HG03354 (cell line): ENCODE results near the gene FUBP1.
A peak's percentile ranks its signal among the peaks of the same experiment; 100 is the strongest.
"Not testable (repeated sequence)": the region's sequence is repeated elsewhere in the genome, so short reads cannot be mapped to it uniquely, and the experiment has no call there.

Experiments
- ATAC-seq: cut with Tn5 transposase; IDR thresholded peaks from one replicate; pipeline ENCODE4 v1.9.1; 2021; ENCODE audit warnings: mild to moderate bottlenecking; ENCODE audit not compliant: unreplicated experiment, poor library complexity, severe bottlenecking

Gene FUBP1, protein sequence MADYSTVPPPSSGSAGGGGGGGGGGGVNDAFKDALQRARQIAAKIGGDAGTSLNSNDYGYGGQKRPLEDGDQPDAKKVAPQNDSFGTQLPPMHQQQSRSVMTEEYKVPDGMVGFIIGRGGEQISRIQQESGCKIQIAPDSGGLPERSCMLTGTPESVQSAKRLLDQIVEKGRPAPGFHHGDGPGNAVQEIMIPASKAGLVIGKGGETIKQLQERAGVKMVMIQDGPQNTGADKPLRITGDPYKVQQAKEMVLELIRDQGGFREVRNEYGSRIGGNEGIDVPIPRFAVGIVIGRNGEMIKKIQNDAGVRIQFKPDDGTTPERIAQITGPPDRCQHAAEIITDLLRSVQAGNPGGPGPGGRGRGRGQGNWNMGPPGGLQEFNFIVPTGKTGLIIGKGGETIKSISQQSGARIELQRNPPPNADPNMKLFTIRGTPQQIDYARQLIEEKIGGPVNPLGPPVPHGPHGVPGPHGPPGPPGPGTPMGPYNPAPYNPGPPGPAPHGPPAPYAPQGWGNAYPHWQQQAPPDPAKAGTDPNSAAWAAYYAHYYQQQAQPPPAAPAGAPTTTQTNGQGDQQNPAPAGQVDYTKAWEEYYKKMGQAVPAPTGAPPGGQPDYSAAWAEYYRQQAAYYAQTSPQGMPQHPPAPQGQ

DNA sequence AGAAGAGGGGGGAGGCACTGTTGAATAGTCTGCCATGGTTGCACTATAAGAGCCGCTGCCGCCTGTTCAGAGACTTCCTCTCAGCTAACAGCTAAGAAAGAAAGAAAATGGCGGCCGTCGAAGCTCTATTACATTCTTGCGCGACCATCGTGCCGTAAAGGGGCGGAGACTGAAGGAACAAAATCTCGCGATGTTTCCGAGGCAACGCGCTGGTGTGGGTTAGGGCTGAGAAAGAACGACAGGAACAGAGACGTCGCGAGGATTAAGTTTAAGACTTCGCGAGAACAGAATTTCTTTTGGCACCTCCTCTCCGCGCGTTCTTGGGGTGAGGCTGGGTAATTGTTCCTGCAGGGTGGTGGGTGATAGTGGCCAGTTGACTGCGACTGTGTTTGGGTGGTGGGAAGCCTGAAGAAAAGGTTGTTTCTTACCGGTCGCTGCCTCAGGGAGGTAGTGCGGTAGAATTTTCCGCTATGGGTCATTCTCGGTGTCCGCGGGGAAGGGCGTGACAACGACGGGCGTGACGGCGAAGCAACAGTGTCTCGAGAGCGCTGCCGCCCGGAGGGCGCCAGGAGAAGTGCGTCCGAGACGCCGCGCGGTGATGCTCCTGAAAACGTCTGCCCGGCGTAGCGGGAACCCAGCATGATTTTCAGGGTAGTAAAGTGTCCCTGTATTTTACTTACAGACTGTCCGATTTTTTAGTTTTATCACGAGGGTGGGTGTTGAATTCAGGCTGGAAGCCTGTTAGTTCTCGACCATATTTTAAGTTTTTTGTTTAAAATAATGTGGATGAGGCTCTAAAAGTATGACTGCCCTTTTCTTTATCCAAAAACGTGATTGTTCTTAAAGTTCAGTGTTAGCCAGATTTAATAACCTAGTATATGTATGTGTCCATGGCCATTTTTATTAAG is at the start of gene FUBP1:
Gene FUBP1 (minus strand): TSS at position 104 of the 908 bp plus-strand sequence. CDS start 68 bp downstream, at position 36.
- peak; percentile 80 for ATAC-seq

DNA sequence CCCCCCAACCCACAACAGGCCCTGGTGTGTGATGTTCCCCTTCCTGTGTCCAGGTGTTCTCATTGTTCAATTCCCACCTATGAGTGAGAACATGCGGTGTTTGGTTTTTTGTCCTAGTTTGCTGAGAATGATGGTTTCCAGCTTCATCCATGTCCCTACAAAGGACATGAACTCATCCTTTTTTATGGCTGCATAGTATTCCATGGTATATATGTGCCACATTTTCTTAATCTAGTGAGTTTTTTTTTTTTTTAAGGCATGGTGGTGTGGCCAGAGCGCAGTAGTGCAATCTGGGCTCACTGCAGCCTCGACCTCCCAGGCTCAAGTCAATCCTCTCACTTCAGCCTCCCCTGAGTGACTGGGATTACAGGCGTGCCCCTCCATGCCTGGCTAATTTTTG is 42.3 kb upstream of the FUBP1 start:
- ATAC-seq = not testable (repeated sequence)

DNA sequence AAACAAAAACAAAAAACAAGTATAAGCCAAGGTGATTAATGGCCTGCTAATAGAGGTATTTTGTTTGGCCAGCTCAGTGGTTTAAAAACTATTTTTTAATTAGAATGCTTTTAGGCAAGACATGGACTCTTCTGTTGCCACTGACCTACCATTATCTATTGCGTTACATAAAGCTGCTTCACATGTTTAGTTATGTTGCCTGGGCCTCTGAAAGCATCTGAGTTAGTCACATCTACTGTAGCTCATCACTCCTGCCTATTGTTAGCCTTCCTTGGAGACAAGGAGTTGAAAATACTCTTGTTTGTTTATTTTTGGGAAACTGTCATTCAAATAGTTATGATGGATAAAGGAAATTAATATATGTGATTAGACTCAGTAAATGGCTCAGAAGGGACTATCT is 40.2 kb upstream of the FUBP1 start:
- no peak for ATAC-seq

DNA sequence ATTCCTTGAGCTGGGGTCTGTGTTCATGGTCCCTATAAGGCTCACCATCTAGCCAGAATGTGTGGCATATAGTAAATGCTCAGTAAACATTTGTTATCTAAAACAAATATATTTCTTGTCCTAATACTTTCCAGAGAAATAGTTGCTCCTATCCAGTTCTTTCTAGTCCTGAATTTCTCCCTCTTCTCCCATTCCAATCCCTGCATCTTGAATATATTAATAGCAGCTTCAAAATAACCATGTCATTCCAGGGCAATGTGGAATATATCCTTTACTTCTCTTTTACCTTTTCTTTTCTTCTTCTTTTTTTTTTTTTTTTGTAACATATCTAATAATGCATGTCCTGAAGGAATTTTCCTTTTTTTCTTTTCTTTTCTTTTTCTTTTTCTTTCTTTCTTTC is 36.3 kb upstream of the FUBP1 start:
- ATAC-seq = no peak

DNA sequence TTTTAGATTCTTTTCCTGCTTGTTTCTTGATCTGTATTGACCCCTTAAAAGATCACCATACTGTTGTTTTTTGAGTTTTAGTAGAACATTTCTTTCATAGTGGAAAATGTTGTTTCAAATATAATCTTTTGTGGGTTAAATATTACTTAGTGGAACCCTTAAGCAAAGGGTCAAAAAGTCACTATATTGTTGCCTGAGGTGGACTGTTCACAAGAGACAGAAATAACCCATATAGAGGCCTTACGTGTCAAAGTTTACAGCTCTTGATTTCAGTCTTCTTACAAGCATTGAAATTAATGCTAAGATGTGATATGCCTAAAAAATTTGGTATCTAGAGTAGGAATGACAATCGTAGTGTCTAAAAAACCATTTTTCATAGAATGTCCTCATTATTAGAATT is 32.2 kb upstream of the FUBP1 start:
- no peak for ATAC-seq

DNA sequence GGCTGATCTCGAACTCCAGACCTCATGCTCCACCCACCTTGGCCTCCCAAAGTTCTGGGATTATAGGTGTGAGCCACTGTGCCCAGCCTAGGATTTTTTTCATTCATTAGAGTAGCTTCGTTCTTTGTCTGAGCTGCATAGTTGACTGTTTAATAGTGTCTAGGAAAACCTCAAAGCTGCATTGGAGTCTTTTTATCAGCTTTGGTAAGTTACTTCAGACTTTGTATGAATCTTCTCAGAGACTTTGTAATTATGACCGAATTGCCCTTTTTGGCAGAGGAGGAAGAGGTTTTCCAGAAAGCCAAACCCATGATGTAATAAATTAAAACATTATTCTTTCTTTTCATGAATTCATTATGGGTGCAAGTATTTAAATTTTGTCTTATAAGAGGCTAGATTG is 31.0 kb upstream of the FUBP1 start:
- ATAC-seq = no peak

DNA sequence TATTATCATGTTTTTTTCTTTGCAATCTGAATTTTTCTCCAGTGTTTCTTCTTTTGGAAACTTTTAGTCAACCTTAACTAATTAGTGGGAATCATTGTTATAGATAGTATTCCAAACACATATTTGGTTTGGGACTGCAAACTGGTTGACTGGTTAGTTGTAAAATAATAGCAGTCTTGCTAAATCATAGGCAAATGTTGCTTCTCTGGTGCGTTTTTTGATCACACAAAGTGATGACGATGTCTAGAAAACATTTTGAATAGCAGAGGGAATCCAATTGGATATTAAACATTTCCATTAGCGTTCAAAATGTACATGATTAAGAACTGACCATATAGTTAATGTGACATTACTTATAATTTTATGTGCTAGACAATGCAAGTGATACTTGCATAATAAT is 30.4 kb upstream of the FUBP1 start:
- ATAC-seq = no peak

DNA sequence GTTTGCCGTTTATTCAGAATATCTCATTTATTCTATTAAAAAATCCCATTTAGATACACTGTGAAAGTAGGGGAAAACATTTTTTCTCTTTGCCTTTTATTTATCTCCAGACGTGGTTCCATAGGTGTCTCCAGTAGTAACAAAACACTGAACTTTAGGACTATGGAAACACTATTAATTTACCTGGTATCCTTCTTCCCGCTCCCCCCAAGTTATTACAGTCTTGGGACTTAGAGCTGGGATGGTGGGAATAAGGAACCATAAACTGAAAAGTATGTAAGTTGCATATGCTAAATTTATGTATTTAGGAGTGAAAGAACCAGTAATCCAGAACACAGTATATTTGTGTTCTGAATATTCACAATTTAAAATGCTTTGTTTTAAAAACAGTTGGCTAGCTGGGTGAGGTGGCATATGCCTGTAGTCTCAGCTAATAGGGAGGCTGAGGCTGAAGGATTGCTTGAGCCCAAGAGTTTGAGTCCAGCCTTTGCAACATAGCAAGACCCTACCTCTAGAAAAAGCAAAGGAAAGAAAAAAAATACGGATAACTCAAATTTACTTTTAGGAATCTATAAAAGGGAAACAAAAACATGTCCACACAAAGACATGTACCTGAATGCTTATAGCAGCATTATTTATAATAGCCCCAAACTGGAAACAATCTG is 28.9 kb upstream of the FUBP1 start:
- no peak for ATAC-seq

DNA sequence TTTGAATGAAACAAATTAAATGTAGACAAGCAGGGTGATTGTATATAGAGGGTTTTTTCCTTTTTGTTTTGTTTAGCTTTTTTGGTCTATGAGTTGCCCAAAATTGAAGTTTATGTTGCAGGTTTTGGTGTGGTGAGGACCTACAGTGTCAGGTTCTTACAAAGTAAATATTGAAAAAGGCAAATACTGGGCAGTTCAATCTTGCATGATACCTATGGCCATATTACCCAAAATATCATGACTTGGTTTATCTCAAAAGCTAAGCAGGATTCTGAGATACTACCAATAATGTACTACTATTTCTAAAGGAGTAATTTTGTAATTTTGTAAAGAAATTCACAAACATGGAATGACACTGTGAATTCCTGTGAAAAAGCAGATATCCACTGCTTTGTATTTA is 27.6 kb upstream of the FUBP1 start:
- no peak for ATAC-seq

DNA sequence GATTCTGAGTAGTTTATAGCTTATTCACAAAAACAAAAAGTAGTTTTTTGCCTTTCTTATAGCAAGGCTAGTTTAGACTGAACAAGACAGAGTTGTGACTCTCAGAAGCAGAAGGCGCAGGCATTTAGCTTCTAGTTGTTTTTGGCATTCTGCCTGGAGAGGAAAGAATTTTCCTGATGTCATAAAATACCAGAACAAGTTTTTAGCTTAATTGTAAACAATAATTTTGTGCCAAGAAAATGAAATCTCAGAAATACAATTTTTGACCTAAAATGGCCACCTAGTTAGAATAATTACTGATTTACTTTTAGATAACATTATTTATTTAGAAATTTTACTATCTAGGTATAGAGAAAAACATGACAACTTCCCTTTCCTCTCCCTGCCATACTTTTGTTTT is 26.9 kb upstream of the FUBP1 start:
- ATAC-seq = no peak

DNA sequence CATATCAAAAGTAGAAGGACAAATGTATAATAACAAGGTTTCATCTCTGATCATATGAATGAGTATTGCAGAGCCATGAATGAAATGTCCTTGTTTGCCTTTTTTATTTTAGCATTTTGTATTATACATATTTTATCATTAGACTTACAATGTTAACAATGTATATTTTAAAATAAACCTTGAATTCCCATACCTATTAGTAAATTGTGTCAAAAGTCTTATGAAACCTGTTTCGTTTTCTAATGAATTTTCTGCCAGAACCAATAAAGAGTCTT is 26.5 kb upstream of the FUBP1 start:
- no peak for ATAC-seq

DNA sequence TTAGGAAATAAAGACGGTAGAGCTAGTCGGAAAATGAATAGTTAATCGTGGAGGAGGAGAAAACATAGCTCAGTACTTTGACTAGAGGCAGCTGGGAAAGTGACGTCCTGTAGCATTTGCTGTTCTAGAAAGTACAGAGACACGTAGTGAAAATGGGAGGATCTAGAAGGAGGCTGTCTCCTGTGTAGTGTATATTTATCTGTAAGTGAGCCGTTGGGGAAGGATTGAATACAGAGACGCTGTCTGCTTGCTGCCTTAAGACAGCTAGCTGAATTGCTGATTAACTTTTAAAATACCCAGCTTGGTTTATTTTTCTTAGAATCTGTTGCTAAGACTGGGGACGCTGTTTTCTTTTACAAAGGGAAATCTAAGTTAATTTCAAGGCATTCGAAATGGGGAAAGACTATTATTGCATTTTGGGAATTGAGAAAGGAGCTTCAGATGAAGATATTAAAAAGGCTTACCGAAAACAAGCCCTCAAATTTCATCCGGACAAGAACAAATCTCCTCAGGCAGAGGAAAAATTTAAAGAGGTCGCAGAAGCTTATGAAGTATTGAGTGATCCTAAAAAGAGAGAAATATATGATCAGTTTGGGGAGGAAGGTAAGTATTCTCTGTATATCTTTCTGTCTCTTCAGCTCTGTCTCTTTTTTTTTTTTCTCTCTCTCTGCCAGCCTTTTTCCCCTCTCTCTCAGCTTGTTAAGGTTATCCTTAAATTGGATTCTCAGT is 26.0 kb upstream of the FUBP1 start, which contains the start of gene DNAJB4:
Gene DNAJB4 (plus strand): TSS at position 221 of the 729 bp plus-strand sequence. CDS start 172 bp downstream, at position 393.
- ATAC-seq = peak; percentile 98

DNA sequence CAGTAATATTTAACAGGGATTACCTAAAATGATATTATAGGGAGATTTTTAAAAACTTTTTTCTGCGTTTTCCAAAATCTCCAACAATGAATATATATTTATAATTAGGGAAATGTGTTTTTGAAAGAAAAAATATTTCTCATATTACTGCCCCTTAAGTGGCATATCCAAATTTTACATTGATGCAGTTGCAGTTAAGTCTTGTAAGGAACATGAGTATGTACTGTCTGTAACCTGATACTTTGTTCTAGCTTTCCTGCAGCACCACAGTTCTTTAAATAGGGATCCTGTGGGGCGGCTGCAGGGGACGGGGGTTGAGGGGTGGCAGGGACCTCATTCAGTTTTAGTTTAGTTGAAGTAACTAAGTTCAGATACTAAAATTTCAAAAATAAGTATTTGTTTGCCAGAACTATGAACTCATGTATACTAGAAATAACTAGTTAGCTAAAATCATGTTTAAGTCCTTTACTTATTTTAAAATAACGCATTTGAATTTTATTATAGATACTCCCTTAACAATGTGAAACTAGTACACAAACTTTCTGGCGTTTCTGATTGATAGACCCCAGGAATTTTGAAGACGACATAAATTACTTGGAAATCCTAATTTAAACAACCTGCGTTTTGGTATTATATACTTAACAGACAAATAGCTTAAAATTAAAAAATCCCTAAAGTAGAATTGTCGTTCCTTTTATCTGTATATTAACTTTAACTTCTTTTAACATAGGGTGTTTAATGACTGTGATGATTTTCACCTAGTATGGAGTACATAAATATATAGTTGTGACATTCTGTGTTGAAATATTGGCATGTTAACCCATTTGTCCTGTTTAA is 25.2 kb upstream of the FUBP1 start:
- peak; percentile 47 for ATAC-seq

DNA sequence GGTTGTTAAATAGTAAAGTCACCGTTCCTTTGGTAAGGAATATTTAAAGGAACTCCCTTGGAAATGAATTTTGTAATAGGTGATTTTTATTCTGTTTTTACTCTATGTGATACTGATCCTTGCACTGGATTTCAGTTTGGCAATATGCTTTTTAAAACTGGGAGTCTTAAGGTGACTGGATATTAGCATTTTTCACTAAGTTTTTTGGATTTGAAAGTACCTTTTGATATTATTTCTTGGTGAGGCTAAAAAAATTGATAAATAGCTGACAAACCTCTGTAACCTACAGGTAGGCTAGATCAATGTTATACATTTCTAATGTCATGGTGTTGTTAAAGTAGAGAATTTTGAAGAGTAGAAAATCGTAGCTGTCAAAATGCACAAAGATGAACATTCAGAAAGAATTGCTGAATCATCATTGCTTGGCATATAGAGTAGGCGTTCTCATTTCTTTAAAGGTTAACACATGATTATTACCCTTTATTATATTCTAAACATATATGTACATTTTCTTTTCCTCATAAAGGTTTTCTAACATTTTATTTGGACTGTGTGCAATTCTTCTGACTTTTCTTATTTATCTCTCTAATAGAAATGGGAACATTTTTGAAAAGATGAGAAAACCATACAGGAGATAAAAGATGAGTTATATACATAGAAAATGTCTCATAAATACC is 24.3 kb upstream of the FUBP1 start:
- no peak for ATAC-seq

DNA sequence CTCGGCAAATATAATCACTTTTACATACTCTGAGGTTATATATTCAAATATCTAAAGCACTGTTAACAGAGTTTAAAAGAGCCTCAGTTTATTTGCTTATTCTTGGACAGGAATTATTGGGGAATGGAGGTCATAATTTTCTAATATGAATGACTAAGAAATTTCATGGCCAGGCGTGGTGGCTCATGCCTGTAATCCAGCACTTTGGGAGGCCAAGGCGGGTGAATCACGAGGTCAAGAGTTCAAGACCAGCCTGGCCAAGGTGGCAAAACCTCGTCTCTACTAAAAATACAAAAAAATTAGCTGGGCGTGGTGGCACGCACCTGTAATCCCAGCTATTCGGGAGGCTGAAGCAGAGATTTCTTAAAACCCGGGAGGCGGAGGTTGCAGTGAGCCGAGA is 21.7 kb upstream of the FUBP1 start:
- not testable (repeated sequence) for ATAC-seq

DNA sequence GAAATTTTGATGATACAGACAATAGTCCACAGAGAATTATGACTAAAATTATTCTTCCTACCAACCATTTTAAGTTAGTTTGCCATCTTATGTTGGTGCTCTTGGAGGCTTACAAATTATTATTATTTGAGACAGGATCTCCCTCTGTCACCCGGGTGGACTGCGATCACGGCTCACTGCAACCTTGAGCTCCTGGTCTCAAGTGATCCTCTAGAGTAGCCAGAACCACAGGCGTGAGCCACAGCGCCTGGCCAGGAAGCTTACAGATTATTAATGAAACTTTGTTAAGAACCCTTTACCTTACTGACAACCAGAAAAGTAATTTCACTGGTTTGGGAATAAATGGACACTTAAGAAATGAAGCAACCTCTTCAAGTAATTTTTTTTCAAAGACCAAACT is 17.9 kb upstream of the FUBP1 start:
- ATAC-seq = no peak

DNA sequence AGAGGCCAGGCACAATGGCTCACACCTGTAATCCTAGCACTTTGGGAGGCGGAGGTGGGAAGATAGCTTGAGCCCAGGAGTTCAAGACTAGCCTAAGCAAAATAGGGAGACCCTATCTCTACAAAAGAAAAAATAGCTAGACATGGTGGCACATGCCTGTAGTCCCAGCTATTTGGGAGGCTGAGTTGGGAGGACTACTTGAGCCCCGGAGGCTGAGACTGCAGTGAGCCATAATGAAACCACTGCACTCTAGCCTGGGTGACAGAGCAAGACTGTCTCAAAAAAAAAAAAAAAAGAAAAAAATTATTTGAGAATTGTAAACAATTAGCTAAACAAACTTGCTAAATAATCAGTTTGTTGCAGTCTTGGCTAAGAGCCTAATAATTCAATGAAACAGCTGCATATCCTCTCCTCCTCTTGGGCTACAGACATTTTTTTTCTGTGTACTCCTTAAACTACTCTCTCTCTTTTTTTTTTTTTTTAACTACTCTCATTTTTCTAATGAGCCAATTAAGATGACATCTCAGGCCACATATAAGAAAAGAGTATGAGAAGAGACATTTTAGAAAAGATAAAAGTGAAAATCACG is 15.3 kb upstream of the FUBP1 start:
- ATAC-seq = no peak

DNA sequence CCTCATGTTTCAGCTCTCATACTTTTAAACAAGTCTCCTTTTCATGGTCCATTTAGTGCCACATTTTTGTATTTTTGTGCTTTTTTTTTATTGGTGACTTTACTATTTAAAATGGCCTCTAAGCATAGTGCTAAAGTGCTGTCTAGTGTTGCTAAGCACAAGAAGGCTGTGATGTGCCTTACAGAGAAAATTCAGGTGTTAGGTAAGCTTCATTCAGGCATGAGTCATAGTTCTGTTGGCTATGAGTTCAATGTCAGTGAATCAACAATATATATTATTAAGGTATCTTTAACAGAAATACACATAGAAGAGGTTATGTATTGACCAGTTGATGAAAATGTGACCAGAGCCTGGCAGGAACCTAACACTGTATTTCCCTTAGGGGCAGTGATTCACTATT is 12.8 kb upstream of the FUBP1 start:
- ATAC-seq = no peak
